B cell (primary cell): Measurements from ENCODE around the gene PSKH1. TPM values are rescaled to one million over a fixed set of nuclear protein-coding genes. Genes with fewer than 3 reads are reported as not detected.

Source experiments
- ATAC-seq: fragments of 200-7000 bp; cut with Tn5 transposase; one replicate; pipeline ENCODE4 v1.10.0; 2021; ENCODE audit warnings: low read depth, mild to moderate bottlenecking, moderate number of reproducible peaks, moderate library complexity
- CTCF ChIA-PET: fragments of 350-600 bp; sonication (Branson Sonifier 250); formaldehyde crosslinking; loops from one replicate; lab custom pipeline; 2021; ENCODE audit warnings: antibody characterized with exemption, inconsistent platforms; lab: Charles Lee
- POLR2A ChIA-PET: fragments of 350-600 bp; sonication (Branson Sonifier 250); formaldehyde crosslinking; loops from one replicate; lab custom pipeline; 2021; ENCODE audit warnings: antibody characterized with exemption; lab: Charles Lee
- DNase-seq: peaks from one replicate; pipeline ENCODE4 v3.0.0; 2013
- H2AFZ ChIP-seq: 2 replicates; pipeline ENCODE4 v1.6.1; 2012; ENCODE audit warnings: mild to moderate bottlenecking, low read depth, low read length; ENCODE audit not compliant: insufficient read depth, poor library complexity, severe bottlenecking
- H3K27ac ChIP-seq, 2 donors: 1 replicate in 1 of 2; 2 replicates in 1 of 2; pipeline ENCODE4 v1.5.1; 2012 to 2013; ENCODE audit warnings: low read length in 2 of 2, mild to moderate bottlenecking in 2 of 2, moderate library complexity in 1 of 2
- H3K27me3 ChIP-seq, 4 experiments: fragments of 200-600 bp in 1 of 4; sonication (generic) in 1 of 4; replicated peaks in 1 of 4; 1 replicate in 2 of 4; 2 replicates in 2 of 4; pipeline versions ENCODE4 v1.6.1 to v1.7.0; 2013 to 2016; ENCODE audit warnings: low read length in 3 of 4, mild to moderate bottlenecking in 2 of 4, mixed read lengths in 1 of 4, moderate library complexity in 1 of 4; ENCODE audit not compliant: insufficient read depth in 4 of 4, control insufficient read depth in 3 of 4; ENCODE audit errors: control extremely low read depth in 1 of 4
- H3K36me3 ChIP-seq, 2 experiments: replicated peaks in 1 of 2; 1 replicate in 1 of 2; 2 replicates in 1 of 2; pipeline versions ENCODE4 v1.6.1 to v1.7.1; 2013; ENCODE audit warnings: low read length in 1 of 2; ENCODE audit not compliant: insufficient read depth in 2 of 2, control insufficient read depth in 1 of 2; ENCODE audit errors: control extremely low read depth in 1 of 2, extremely low read depth in 1 of 2
- H3K4me1 ChIP-seq, 2 donors: fragments of 200-600 bp in 1 of 2; sonication (generic) in 1 of 2; 1 replicate in 1 of 2; 2 replicates in 1 of 2; pipeline versions ENCODE4 v1.5.1 to v1.6.1; 2013 to 2017; ENCODE audit warnings: low read length in 2 of 2; ENCODE audit not compliant: control insufficient read depth in 2 of 2, insufficient read depth in 2 of 2
- H3K4me2 ChIP-seq: replicated peaks from 2 replicates; pipeline ENCODE3; 2012; ENCODE audit warnings: mild to moderate bottlenecking, low read depth, low read length; ENCODE audit not compliant: poor library complexity, severe bottlenecking
- H3K4me3 ChIP-seq, 5 experiments: fragments of 200-600 bp in 1 of 5; sonication (generic) in 1 of 5; 1 replicate in 3 of 5; 2 replicates in 2 of 5; pipeline versions ENCODE4 v1.5.1 to v1.7.0; 2011 to 2016; ENCODE audit warnings: low read length in 4 of 5, mild to moderate bottlenecking in 4 of 5, low read depth in 2 of 5, control low read depth in 1 of 5, moderate library complexity in 1 of 5; ENCODE audit not compliant: insufficient read depth in 1 of 5; ENCODE audit errors: control extremely low read depth in 1 of 5, extremely low read depth in 1 of 5
- H3K79me2 ChIP-seq: fragments of 200-600 bp; sonication (generic); one replicate; pipeline ENCODE4 v1.6.0; 2016; ENCODE audit warnings: low read length; ENCODE audit not compliant: control insufficient read depth, insufficient read depth
- H3K9ac ChIP-seq: fragments of 200-600 bp; sonication (generic); 2 replicates; pipeline ENCODE4 v1.6.1; 2017; ENCODE audit warnings: mild to moderate bottlenecking, low read length, moderate library complexity
- H3K9me3 ChIP-seq, 3 donors: one replicate each; pipeline versions ENCODE4 v1.6.1 to v1.7.1; 2013; ENCODE audit warnings: low read length in 2 of 3; ENCODE audit not compliant: control insufficient read depth in 2 of 3, insufficient read depth in 1 of 3; ENCODE audit errors: control extremely low read depth in 1 of 3
- H4K20me1 ChIP-seq: 2 replicates; pipeline ENCODE4 v1.6.0; 2012; ENCODE audit warnings: mild to moderate bottlenecking, low read length; ENCODE audit not compliant: insufficient read depth, control insufficient read depth, poor library complexity, severe bottlenecking
- H3K27ac Mint-ChIP-seq: one replicate; pipeline ENCODE4 v1.8.0; 2021; ENCODE audit warnings: mixed read lengths
- H3K27me3 Mint-ChIP-seq: one replicate; pipeline ENCODE4 v1.8.0; 2021; ENCODE audit warnings: mixed read lengths
- H3K4me1 Mint-ChIP-seq: one replicate; pipeline ENCODE4 v1.8.0; 2021; ENCODE audit warnings: mixed read lengths
- H3K4me3 Mint-ChIP-seq: one replicate; pipeline ENCODE4 v1.8.0; 2021; ENCODE audit warnings: mixed read lengths
- H3K9me3 Mint-ChIP-seq: one replicate; pipeline ENCODE4 v1.8.0; 2022; ENCODE audit warnings: mixed read lengths; ENCODE audit not compliant: insufficient read depth
- EZH2 ChIP-seq: IDR thresholded peaks from 2 replicates; pipeline ENCODE4 v1.6.1; 2012; ENCODE audit warnings: borderline replicate concordance, low read depth, mild to moderate bottlenecking, moderate library complexity, low read length; ENCODE audit not compliant: insufficient read depth, poor library complexity, severe bottlenecking
- WGBS: methylation state at CpG from one replicate; pipeline ENCODE4 v1.1.5; 2013; ENCODE audit warnings: missing lambda C conversion rate; ENCODE audit not compliant: insufficient coverage; 5-methylcytosine and 5-hydroxymethylcytosine counted together
- intact Hi-C: fragments of 100-400 bp; cut with micrococcal nuclease; formaldehyde crosslinking; loops from one replicate; pipeline ENCODE4 v1.10.0; 2022
- polyA plus RNA-seq: library from polyadenylated mRNA; depleted of rRNA; stranded (reverse); fragments of >200 nt; gene quantifications from 2 replicates; pipeline ENCODE4 v1.2.3, GENCODE V29; 2012
- total RNA-seq, 2 donors: library from RNA; stranded (reverse); fragments of 120-200 nt in 1 of 2; gene quantifications; 1 replicate in 1 of 2; 2 replicates in 1 of 2; pipeline versions ENCODE4 v1.2.3 to v1.2.4, GENCODE V29; 2013 to 2022
- TF ChIP-seq, protein P1 (sequence below): fragments of 200-600 bp; IDR thresholded peaks from one replicate; pipeline ENCODE4 v1.8.0; 2022; ENCODE audit warnings: antibody characterized with exemption, mild to moderate bottlenecking

Gene PSKH1
- total and polyA plus RNA-seq, 2 donors (not counting 1 experiment from before 2014, with no cell fraction given) = 20.1 to 29.1 TPM

DNA sequence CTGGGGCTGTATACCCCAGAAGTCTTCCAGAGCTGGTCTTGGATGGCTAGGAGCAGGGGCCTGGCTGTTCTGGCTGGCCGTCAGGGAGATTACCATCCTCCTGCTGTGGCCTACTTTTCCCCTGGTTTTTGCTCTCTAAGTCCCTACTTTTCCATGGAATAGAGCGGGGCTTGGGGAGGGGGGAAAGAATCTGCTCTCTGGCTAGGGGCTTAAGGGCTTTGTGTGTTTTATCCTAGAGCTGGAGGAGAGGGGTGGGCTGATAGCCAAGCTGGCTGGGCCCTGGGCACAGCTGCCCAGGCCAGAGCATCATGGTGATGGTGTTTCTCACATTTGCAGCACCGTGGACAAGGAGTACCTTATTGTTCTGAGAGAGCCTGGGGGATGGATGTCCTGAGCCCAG, 4.7 kb upstream of the PSKH1 start:
- ChIA-PET POLR2A (no interaction called here), CTCF (interaction anchor here (1.0 to 9.3 kb wide), 4 partner anchors 11 to 152 kb away, joined by 3 to 151 read pairs (median 3); no protein-coding TSS in a partner anchor)
- Mint-ChIP-seq H3K27ac (no peak overlapping the region), H3K4me3 (no peak overlapping the region), H3K9me3 (no peaks in the 10 kb centered on the region), H3K27me3 (no peaks in the 10 kb centered on the region), H3K4me1 (peaks cover 7% of the 10 kb centered on the region)
- no peak overlapping the region for H3K4me3 ChIP-seq
- H4K20me1 ChIP-seq = peaks cover 2% of the 10 kb centered on the region
- TF ChIP-seq, protein P1, sequence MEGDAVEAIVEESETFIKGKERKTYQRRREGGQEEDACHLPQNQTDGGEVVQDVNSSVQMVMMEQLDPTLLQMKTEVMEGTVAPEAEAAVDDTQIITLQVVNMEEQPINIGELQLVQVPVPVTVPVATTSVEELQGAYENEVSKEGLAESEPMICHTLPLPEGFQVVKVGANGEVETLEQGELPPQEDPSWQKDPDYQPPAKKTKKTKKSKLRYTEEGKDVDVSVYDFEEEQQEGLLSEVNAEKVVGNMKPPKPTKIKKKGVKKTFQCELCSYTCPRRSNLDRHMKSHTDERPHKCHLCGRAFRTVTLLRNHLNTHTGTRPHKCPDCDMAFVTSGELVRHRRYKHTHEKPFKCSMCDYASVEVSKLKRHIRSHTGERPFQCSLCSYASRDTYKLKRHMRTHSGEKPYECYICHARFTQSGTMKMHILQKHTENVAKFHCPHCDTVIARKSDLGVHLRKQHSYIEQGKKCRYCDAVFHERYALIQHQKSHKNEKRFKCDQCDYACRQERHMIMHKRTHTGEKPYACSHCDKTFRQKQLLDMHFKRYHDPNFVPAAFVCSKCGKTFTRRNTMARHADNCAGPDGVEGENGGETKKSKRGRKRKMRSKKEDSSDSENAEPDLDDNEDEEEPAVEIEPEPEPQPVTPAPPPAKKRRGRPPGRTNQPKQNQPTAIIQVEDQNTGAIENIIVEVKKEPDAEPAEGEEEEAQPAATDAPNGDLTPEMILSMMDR = no peak
- no peak for TF ChIP-seq EZH2
- peaks cover 5 to 6% of the 10 kb centered on the region in 2 donors for H3K4me1 ChIP-seq
- no peak for DNase-seq
- intact Hi-C loops = no loop called here
- ATAC-seq = no peak
- no peaks in the 10 kb centered on the region for H3K9me3 ChIP-seq
- H3K27me3 ChIP-seq = no peaks in the 10 kb centered on the region
- peaks cover 17% of the 10 kb centered on the region for H3K79me2 ChIP-seq
- H3K27ac ChIP-seq = no peak overlapping the region
- no peak overlapping the region for H2AFZ ChIP-seq
- H3K9ac ChIP-seq = no peak overlapping the region
- peaks cover 0 to 25% of the 10 kb centered on the region in 2 experiments for H3K36me3 ChIP-seq
- no peak overlapping the region for H3K4me2 ChIP-seq
- no CpG with 5 or more reads among the region's 3 CpGs for WGBS

DNA sequence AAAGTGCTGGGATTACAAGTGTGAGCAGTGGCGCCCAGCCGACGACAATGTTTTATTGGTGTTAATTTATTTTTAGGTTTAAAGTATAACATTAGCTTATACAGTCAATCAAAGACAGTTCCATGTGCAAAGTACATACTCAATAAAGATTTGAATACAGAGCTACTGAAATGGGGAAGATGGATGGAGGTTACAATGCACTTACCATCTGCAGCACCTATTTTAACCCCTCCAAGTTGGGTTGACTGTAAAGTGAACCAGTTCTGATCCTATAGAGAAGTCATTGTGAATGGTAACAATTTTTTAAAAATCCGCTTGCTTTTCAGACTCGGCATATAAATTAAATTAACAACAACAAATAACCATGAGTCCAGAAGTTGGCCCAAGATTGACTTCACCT, 679 bp upstream of the PSKH1 start:
- Histone ChIP-seq H3K4me3 (peak overlapping the region; percentile 49 to 76 (median 67)), H4K20me1 (peaks cover 17% of the 10 kb centered on the region), H3K79me2 (peaks cover 51% of the 10 kb centered on the region), H3K9me3 (no peaks in the 10 kb centered on the region), H3K4me1 (peaks cover 16 to 18% of the 10 kb centered on the region in 2 donors), H3K36me3 (no peaks in the 10 kb centered on the region), H3K27me3 (no peaks in the 10 kb centered on the region), H3K27ac (peak overlapping the region; percentile 24 to 95), H2AFZ (peak overlapping the region; percentile 72), H3K9ac (peak overlapping the region; percentile 59), H3K4me2 (peak overlapping the region; percentile 92)
- WGBS = no CpG with 5 or more reads among the region's 5 CpGs
- POLR2A ChIA-PET = interaction anchor here (0.5 to 2.2 kb wide), 6 partner anchors 32 to 306 kb away, joined by 3 to 19 read pairs (median 4); partner anchors contain the start of genes PSMB10 and RANBP10
- Mint-ChIP-seq H3K4me3 (peak overlapping the region; percentile 90), H3K27me3 (no peaks in the 10 kb centered on the region), H3K9me3 (no peaks in the 10 kb centered on the region), H3K27ac (peak overlapping the region; percentile 85), H3K4me1 (peaks cover 31% of the 10 kb centered on the region)
- intact Hi-C loops = loop anchor here (2.0 to 5.0 kb wide), 2 partner anchors 46 to 100 kb away; partner anchors contain the start of genes CENPT and NUTF2
- ATAC-seq = no peak
- no peak for TF ChIP-seq EZH2
- TF ChIP-seq, protein P1 = no peak
- CTCF ChIA-PET = interaction anchor here (0.6 to 3.0 kb wide), 6 partner anchors 9 to 459 kb away, joined by 3 to 23 read pairs (median 3); partner anchors contain the start of gene NRN1L
- DNase-seq = no peak
